Hepatocyte (in vitro differentiated cells): ENCODE measurements around the gene SEMA5A. TPM values are rescaled to one million over a fixed set of nuclear protein-coding genes. Genes with fewer than 3 reads are reported as not detected.

Experiments used
- DNase-seq: peaks from one replicate; pipeline ENCODE4 v3.0.0-alpha.2; 2016; ENCODE audit warnings: low spot score
- H2AFZ ChIP-seq: fragments of 200-600 bp; sonication (generic); 2 replicates; pipeline ENCODE4 v1.6.0; 2016; ENCODE audit warnings: antibody characterized with exemption, mild to moderate bottlenecking
- H3K27ac ChIP-seq: fragments of 200-600 bp; sonication (generic); 2 replicates; pipeline ENCODE4 v1.5.1; 2016; ENCODE audit warnings: mild to moderate bottlenecking
- H3K27me3 ChIP-seq: fragments of 200-600 bp; sonication (generic); 2 replicates; pipeline ENCODE4 v1.6.1; 2016
- H3K36me3 ChIP-seq: fragments of 200-600 bp; sonication (generic); replicated peaks from 2 replicates; pipeline ENCODE4 v1.5.1; 2016; ENCODE audit warnings: low read depth; ENCODE audit not compliant: insufficient read depth
- H3K4me1 ChIP-seq: fragments of 200-600 bp; sonication (generic); 2 replicates; pipeline ENCODE4 v1.5.1; 2016; ENCODE audit warnings: mild to moderate bottlenecking, moderate library complexity; ENCODE audit not compliant: insufficient read depth
- H3K4me2 ChIP-seq: fragments of 200-600 bp; sonication (generic); 2 replicates; pipeline ENCODE4 v1.6.0; 2016
- H3K4me3 ChIP-seq: fragments of 200-600 bp; sonication (generic); 2 replicates; pipeline ENCODE4 v1.5.1; 2016; ENCODE audit warnings: mild to moderate bottlenecking
- H3K79me2 ChIP-seq: fragments of 200-600 bp; sonication (generic); 2 replicates; pipeline ENCODE4 v1.6.0; 2017; ENCODE audit warnings: mild to moderate bottlenecking
- H3K9me2 ChIP-seq: fragments of 200-600 bp; sonication (generic); replicated peaks from 2 replicates; pipeline ENCODE4 v1.6.0; 2017; ENCODE audit warnings: mild to moderate bottlenecking; ENCODE audit not compliant: insufficient read depth
- H3K9me3 ChIP-seq: fragments of 200-600 bp; sonication (generic); 2 replicates; pipeline ENCODE4 v1.5.1; 2016; ENCODE audit warnings: low read depth, mild to moderate bottlenecking
- H4K20me1 ChIP-seq: fragments of 200-600 bp; sonication (generic); 2 replicates; pipeline ENCODE4 v1.6.0; 2016; ENCODE audit warnings: mild to moderate bottlenecking; ENCODE audit not compliant: insufficient read depth, poor library complexity, severe bottlenecking
- CTCF ChIP-seq: fragments of 200-600 bp; sonication (generic); IDR thresholded peaks from 2 replicates; pipeline ENCODE4 v1.5.1; 2016; ENCODE audit warnings: antibody characterized with exemption, mild to moderate bottlenecking; ENCODE audit not compliant: poor library complexity
- EZH2 ChIP-seq: fragments of 200-600 bp; sonication (generic); IDR thresholded peaks from 2 replicates; pipeline ENCODE4 v1.6.1; 2016; ENCODE audit warnings: antibody characterized with exemption, mild to moderate bottlenecking, borderline replicate concordance
- EZH2phosphoT487 ChIP-seq: fragments of 200-600 bp; sonication (generic); IDR thresholded peaks from one replicate; pipeline ENCODE4 v1.6.1; 2018; ENCODE audit warnings: antibody characterized with exemption, mild to moderate bottlenecking, low read depth, moderate library complexity; ENCODE audit not compliant: unreplicated experiment, severe bottlenecking
- WGBS: methylation state at CpG from one replicate; pipeline ENCODE4 v1.1.6; 2016; ENCODE audit warnings: low lambda C conversion rate; ENCODE audit errors: missing lambda C conversion rate; 5-methylcytosine and 5-hydroxymethylcytosine counted together
- polyA plus RNA-seq: library from polyadenylated mRNA; unstranded; fragments of >200 nt; fragmentation: Nextera tagmentation; extraction: Ambion mirVana; gene quantifications from 2 replicates; pipeline ENCODE4 v1.2.1, GENCODE V29; 2016
- total RNA-seq: library from RNA; depleted of rRNA; stranded (reverse); fragments of >200 nt; gene quantifications from 2 replicates; pipeline ENCODE4 v1.2.3, GENCODE V29; 2014

SEMA5A gene
- total and polyA plus RNA-seq, 2 experiments from 2014 or later, result 10.7 to 21.7 TPM

- Histone ChIP-seq H3K27ac (no peak overlapping the region), H3K36me3 (no peaks in the 10 kb centered on the region), H3K4me2 (no peak overlapping the region), H3K4me1 (no peaks in the 10 kb centered on the region), H2AFZ (no peak overlapping the region), H3K9me3 (no peaks in the 10 kb centered on the region), H4K20me1 (no peaks in the 10 kb centered on the region), H3K79me2 (no peaks in the 10 kb centered on the region), H3K9me2 (no peaks in the 10 kb centered on the region), H3K4me3 (no peak overlapping the region), H3K27me3 (no peaks in the 10 kb centered on the region)
- 93% methylated on average over 1 of the region's 1 CpG for WGBS
- TF ChIP-seq EZH2 (no peak), CTCF (no peak), EZH2phosphoT487 (no peak)
- DNase-seq, result no peak
These were observed 356.2 kb downstream of the SEMA5A start for GRCh38 chr5:9189681-9190080.

GRCh38 chr5:9188956-9189355 lies 356.9 kb downstream of the SEMA5A start:
- H3K27ac ChIP-seq, result no peak overlapping the region
- WGBS, result 68% methylated on average over 4 of the region's 4 CpGs
- no peaks in the 10 kb centered on the region for H4K20me1 ChIP-seq
- DNase-seq, result no peak
- H3K4me3 ChIP-seq, result no peak overlapping the region
- no peaks in the 10 kb centered on the region for H3K9me2 ChIP-seq
- no peaks in the 10 kb centered on the region for H3K4me1 ChIP-seq
- H3K36me3 ChIP-seq, result no peaks in the 10 kb centered on the region
- TF ChIP-seq CTCF (no peak), EZH2phosphoT487 (no peak), EZH2 (no peak)
- no peaks in the 10 kb centered on the region for H3K9me3 ChIP-seq
- no peaks in the 10 kb centered on the region for H3K27me3 ChIP-seq
- no peak overlapping the region for H3K4me2 ChIP-seq
- no peaks in the 10 kb centered on the region for H3K79me2 ChIP-seq
- H2AFZ ChIP-seq, result no peak overlapping the region

GRCh38 chr5:9188131-9188530 lies 357.7 kb downstream of the SEMA5A start:
- no peak overlapping the region for H3K4me2 ChIP-seq

More at GRCh38 chr5:9188131-9188530, 357.7 kb downstream of the SEMA5A start:
- no peak for TF ChIP-seq CTCF
- TF ChIP-seq EZH2, result no peak
- no peak for TF ChIP-seq EZH2phosphoT487
- H3K9me2 ChIP-seq, result no peaks in the 10 kb centered on the region
- DNase-seq, result no peak
- no peaks in the 10 kb centered on the region for H3K36me3 ChIP-seq
- H3K4me1 ChIP-seq, result no peaks in the 10 kb centered on the region
- H2AFZ ChIP-seq, result no peak overlapping the region
- no peak overlapping the region for H3K27ac ChIP-seq
- no peaks in the 10 kb centered on the region for H4K20me1 ChIP-seq
- no peak overlapping the region for H3K4me3 ChIP-seq
- H3K79me2 ChIP-seq, result no peaks in the 10 kb centered on the region
- H3K27me3 ChIP-seq, result no peaks in the 10 kb centered on the region
- H3K9me3 ChIP-seq, result no peaks in the 10 kb centered on the region
- 78% methylated on average over 5 of the region's 5 CpGs for WGBS
